Muscle of leg (tissue), 11 donors: ENCODE data around the gene BAZ1A. TPM values are rescaled to one million over a fixed set of nuclear protein-coding genes. Genes with fewer than 3 reads are reported as not detected.
"Not testable (repeated sequence)": the region's sequence is repeated elsewhere in the genome, so short reads cannot be mapped to it uniquely, and the experiment has no call there.

Source experiments
- DNase-seq: peaks from one replicate; pipeline ENCODE4 v3.0.0; 2013
- H3K27ac ChIP-seq: one replicate; pipeline ENCODE4 v1.5.1; 2013; ENCODE audit warnings: mild to moderate bottlenecking, low read length, control low read depth
- H3K27me3 ChIP-seq: one replicate; pipeline ENCODE4 v1.6.1; 2013; ENCODE audit warnings: low read length; ENCODE audit not compliant: control insufficient read depth, insufficient read depth
- H3K36me3 ChIP-seq: one replicate; pipeline ENCODE4 v1.6.1; 2013; ENCODE audit warnings: low read length; ENCODE audit not compliant: control insufficient read depth, insufficient read depth
- H3K4me1 ChIP-seq: one replicate; pipeline ENCODE4 v1.6.1; 2013; ENCODE audit warnings: low read length; ENCODE audit not compliant: control insufficient read depth, insufficient read depth
- H3K4me3 ChIP-seq: one replicate; pipeline ENCODE4 v1.5.1; 2013; ENCODE audit warnings: low read length, control low read depth
- H3K9me3 ChIP-seq: replicated peaks from 2 replicates; pipeline ENCODE4 v1.6.1; 2013; ENCODE audit warnings: low read depth, low read length; ENCODE audit not compliant: control insufficient read depth
- WGBS: methylation state at CpG from one replicate; pipeline ENCODE4 v1.1.5; 2013; ENCODE audit warnings: missing lambda C conversion rate; ENCODE audit not compliant: insufficient coverage; 5-methylcytosine and 5-hydroxymethylcytosine counted together
- polyA plus RNA-seq, 8 donors: library from polyadenylated mRNA; unstranded; fragments of 120-200 nt; gene quantifications; one replicate each; pipeline versions ENCODE4 v1.2.1 to v1.2.3, GENCODE V29; 2013; ENCODE audit warnings: inconsistent platforms in 1 of 8, low replicate concordance in 1 of 8; ENCODE audit not compliant: insufficient read length in 8 of 8, insufficient read depth in 1 of 8
- total RNA-seq: library from RNA; stranded (reverse); fragments of 120-200 nt; gene quantifications from one replicate; pipeline ENCODE4 v1.2.4, GENCODE V29; 2013

BAZ1A gene
- total and polyA plus RNA-seq, 9 donors: 14.7 to 27.8 (median 19.1) TPM

DNA sequence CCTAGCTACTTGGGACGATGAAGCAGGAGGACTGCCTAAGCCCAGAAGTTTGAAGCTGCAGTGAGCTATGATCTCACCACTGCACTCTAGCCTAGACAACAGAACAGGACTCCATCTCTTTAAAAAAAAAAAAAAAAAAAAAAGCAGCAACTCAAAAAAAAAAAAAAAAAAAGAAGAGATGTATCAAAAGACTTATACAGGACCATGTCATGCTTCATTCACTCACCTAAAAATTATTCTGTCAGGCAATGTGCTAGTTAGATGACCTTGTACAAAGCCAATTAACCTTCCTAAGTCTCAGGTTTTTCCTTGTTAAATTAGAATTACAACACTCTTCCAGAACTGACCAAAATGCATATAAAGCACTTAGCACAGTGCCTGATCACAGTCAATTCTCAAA, 50.9 kb downstream of the BAZ1A start:
- Histone ChIP-seq H3K4me3 (no peak overlapping the region), H3K4me1 (no peaks in the 10 kb centered on the region), H3K27me3 (no peaks in the 10 kb centered on the region), H3K27ac (no peak overlapping the region), H3K9me3 (no peaks in the 10 kb centered on the region), H3K36me3 (peaks cover 6% of the 10 kb centered on the region)
- DNase-seq: no peak
- WGBS: no CpG with 5 or more reads among the region's 1 CpG

- H3K36me3 ChIP-seq: peaks cover 3% of the 10 kb centered on the region
- no peak for DNase-seq
- H3K4me3 ChIP-seq: no peak overlapping the region
- WGBS: no CpG with 5 or more reads among the region's 2 CpGs
- H3K4me1 ChIP-seq: no peaks in the 10 kb centered on the region
- H3K27ac ChIP-seq: no peak overlapping the region
- no peaks in the 10 kb centered on the region for H3K27me3 ChIP-seq
- H3K9me3 ChIP-seq: no peaks in the 10 kb centered on the region
These were observed 57.4 kb downstream of the BAZ1A start for GRCh38 chr14:34817768-34818167.

GRCh38 chr14:34810028-34810427, 65.1 kb downstream of the BAZ1A start:
- H3K36me3 ChIP-seq: peaks cover 3% of the 10 kb centered on the region
- no peaks in the 10 kb centered on the region for H3K27me3 ChIP-seq
- no peaks in the 10 kb centered on the region for H3K9me3 ChIP-seq
- no peak overlapping the region for H3K4me3 ChIP-seq
- no peak overlapping the region for H3K27ac ChIP-seq
- H3K4me1 ChIP-seq: no peaks in the 10 kb centered on the region
- WGBS: no CpG with 5 or more reads among the region's 2 CpGs
- DNase-seq: no peak

DNA sequence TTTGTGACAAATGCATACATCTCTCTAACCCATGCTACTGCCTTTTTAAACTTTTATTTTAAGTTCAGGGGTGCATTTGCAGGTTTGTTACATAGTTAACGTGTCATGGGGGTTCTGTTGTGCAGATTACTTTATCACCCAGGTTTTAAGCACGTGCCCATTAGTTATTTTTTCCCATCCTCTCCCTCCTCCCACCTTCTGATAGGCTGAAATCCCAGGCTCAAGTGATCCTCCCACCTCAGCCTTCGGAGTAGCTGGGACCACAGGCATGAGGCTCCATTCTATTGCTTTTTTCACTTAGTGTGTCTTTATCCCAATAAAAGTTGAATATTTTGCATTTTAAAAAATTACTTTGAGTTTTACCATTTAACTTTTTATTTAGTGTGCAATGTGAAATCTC, 68.9 kb downstream of the BAZ1A start:
- 100% methylated on average over 1 of the region's 3 CpGs for WGBS
- H3K4me3 ChIP-seq: no peak overlapping the region
- no peak overlapping the region for H3K27ac ChIP-seq
- no peaks in the 10 kb centered on the region for H3K4me1 ChIP-seq
- no peak for DNase-seq
- H3K27me3 ChIP-seq: no peaks in the 10 kb centered on the region
- H3K9me3 ChIP-seq: no peaks in the 10 kb centered on the region
- peaks cover 14% of the 10 kb centered on the region for H3K36me3 ChIP-seq

DNA sequence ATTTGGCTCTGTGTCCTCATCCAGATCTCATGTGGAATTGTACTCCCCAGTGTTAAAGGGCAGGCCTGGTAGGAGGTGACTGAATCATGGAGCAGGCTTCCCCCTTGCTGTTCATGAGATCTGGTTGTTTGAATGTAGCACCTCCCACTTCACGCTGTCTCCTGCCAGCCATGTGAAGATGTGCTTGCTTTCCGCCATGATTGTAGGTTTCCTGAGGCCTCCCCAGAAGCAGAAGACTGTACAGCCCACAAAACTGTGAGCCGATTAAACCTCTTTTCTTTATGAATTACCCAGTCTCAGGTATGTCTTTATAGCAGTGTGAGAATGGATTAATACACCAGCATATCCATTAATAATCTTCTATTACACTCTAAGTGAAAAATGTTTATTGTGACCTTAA, 70.2 kb downstream of the BAZ1A start:
- Histone ChIP-seq H3K27me3 (no peaks in the 10 kb centered on the region), H3K9me3 (no peaks in the 10 kb centered on the region), H3K27ac (no peak overlapping the region), H3K36me3 (peaks cover 14% of the 10 kb centered on the region), H3K4me3 (no peak overlapping the region), H3K4me1 (no peaks in the 10 kb centered on the region)
- no peak for DNase-seq
- no CpG with 5 or more reads among the region's 3 CpGs for WGBS

GRCh38 chr14:34798861-34799260, 76.3 kb downstream of the BAZ1A start:
- peaks cover 20% of the 10 kb centered on the region for H3K36me3 ChIP-seq
- H3K27ac ChIP-seq, H3K4me3 ChIP-seq, H3K4me1 ChIP-seq, DNase-seq, H3K9me3 ChIP-seq, H3K27me3 ChIP-seq: not testable (repeated sequence)
- no CpG with 5 or more reads among the region's 2 CpGs for WGBS

- H3K4me1 ChIP-seq: no peaks in the 10 kb centered on the region
- H3K27me3 ChIP-seq: no peaks in the 10 kb centered on the region
- H3K27ac ChIP-seq: no peak overlapping the region
- H3K9me3 ChIP-seq: no peaks in the 10 kb centered on the region
- 98% methylated on average over 23 of the region's 24 CpGs for WGBS
- DNase-seq: no peak
- H3K36me3 ChIP-seq: peaks cover 20% of the 10 kb centered on the region
- no peak overlapping the region for H3K4me3 ChIP-seq
These were observed 77.2 kb downstream of the BAZ1A start for GRCh38 chr14:34797747-34798583.

DNA sequence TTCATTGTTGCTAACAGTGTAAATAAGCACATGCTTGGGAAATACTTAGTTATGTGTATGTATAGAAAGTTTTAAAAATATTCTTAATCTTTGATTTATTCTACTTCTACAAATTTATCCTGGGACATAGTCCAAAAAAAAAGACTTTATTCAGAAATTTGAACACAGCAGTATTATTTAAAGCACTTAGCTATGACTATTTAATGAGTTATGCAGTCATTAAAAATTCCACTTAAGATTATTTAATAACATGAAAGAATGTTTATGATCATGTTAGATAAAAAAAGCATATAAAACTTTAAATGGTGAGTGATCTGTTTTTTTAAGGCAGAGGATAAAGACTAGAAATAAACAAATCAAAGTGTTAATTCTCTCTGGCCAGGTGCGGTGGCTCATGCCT, 78.3 kb downstream of the BAZ1A start:
- no CpG with 5 or more reads among the region's 1 CpG for WGBS
- H3K4me3 ChIP-seq: no peak overlapping the region
- H3K4me1 ChIP-seq: no peaks in the 10 kb centered on the region
- H3K27ac ChIP-seq: no peak overlapping the region
- DNase-seq: no peak
- H3K27me3 ChIP-seq: no peaks in the 10 kb centered on the region
- no peaks in the 10 kb centered on the region for H3K9me3 ChIP-seq
- H3K36me3 ChIP-seq: peaks cover 12% of the 10 kb centered on the region

DNA sequence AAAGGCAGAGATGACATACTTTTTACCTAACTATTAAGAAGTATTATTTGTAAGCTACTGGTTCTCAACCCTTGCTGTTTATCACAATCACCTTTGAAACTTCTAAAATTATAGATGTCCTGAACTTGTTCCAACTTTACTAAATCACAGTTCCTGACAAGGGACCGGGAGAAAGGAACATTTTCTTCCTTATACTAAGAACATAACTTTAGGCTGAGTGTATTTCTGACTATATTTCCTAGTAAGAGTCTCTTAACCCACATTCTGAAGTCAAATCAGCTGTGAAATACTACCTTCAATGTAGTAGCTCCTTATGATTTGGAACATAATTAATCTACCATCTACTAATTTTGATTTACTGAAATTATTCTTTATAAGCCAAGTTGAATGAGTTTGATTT, 80.2 kb downstream of the BAZ1A start:
- no peak for DNase-seq
- peaks cover 13% of the 10 kb centered on the region for H3K36me3 ChIP-seq
- no peaks in the 10 kb centered on the region for H3K9me3 ChIP-seq
- no CpG with 5 or more reads among the region's 1 CpG for whole genome bisulfite sequencing
- H3K4me3 ChIP-seq: no peak overlapping the region
- no peaks in the 10 kb centered on the region for H3K4me1 ChIP-seq
- no peak overlapping the region for H3K27ac ChIP-seq
- H3K27me3 ChIP-seq: no peaks in the 10 kb centered on the region

GRCh38 chr14:34794217-34794616, 80.9 kb downstream of the BAZ1A start:
- WGBS: no CpG with 5 or more reads among the region's 2 CpGs
- Histone ChIP-seq H3K27me3 (no peaks in the 10 kb centered on the region), H3K4me1 (no peaks in the 10 kb centered on the region), H3K27ac (no peak overlapping the region), H3K4me3 (no peak overlapping the region), H3K36me3 (peaks cover 13% of the 10 kb centered on the region), H3K9me3 (no peaks in the 10 kb centered on the region)
- no peak for DNase-seq

DNA sequence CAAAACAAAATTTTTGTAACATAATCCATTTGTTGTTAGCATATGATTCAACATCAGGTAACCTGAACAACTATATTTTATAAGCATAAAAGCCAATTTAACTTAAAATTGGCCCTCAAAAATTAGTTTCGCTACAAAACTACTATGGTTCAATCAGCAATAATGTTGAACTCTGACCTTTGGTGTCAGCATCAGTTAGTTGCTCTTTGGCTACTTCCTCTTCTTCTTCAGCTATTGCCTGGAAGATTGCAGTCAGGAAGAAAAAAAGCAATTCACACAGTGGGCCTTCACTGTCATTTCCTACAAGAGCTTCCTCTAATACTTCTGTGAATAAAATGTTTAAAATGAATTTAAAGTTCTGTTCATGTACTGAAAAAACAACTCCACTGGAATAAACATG, 82.6 kb downstream of the BAZ1A start:
- no peaks in the 10 kb centered on the region for H3K9me3 ChIP-seq
- H3K36me3 ChIP-seq: peaks cover 7% of the 10 kb centered on the region
- WGBS: 100% methylated on average over 1 of the region's 1 CpG
- H3K27me3 ChIP-seq: no peaks in the 10 kb centered on the region
- H3K4me3 ChIP-seq: no peak overlapping the region
- peak; percentile 18 for DNase-seq
- no peak overlapping the region for H3K27ac ChIP-seq
- no peaks in the 10 kb centered on the region for H3K4me1 ChIP-seq
